ENCODE results near the gene GAL. TPM values are rescaled to one million over a fixed set of nuclear protein-coding genes. Genes with fewer than 3 reads are reported as not detected.

Gene GAL
- polyA plus RNA-seq, 2 donors: 0.12 to 0.46 TPM

DNA sequence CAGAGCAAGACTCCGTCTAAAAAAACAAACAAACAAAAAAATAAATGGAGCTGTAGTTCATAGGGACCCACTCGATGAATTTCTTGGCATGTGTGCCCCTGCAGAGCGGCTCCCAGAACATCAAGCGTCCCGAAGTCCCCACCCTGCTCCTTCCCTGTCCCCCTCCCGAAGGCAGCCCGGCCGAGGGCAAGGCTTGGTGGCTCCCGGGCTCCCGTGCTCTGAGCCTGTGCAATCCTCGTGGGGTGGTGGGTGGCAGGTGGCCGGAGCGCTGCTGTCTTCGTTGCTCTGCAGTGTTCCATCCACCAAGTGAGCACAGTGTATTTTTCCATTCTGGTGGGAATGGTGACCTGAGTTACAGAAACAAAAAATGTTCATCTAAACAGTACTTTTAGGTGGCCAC is 33.5 kb upstream of the GAL start:
- WGBS, 2 donors: 87 to 90% methylated on average over 14 of the region's 14 CpGs
- Histone ChIP-seq H3K9me3 (ENCODE audit: control insufficient read depth in 2 of 2, insufficient read depth in 1 of 2, low read depth in 1 of 2, low read length in 1 of 2) (peaks cover 5 to 11% of the 10 kb centered on the region in 2 donors), H3K4me1 (ENCODE audit: control insufficient read depth in 2 of 2, insufficient read depth in 2 of 2, low read length in 1 of 2) (no peaks in the 10 kb centered on the region), H3K27ac (ENCODE audit: low read depth in 2 of 2, low read length in 1 of 2) (no peak overlapping the region), H3K36me3 (ENCODE audit: control insufficient read depth in 2 of 2, insufficient read depth in 2 of 2, low read length in 1 of 2) (no peaks in the 10 kb centered on the region), H3K27me3 (ENCODE audit: control insufficient read depth in 1 of 2, insufficient read depth in 2 of 2, low read length in 2 of 2) (peaks cover 0 to 3% of the 10 kb centered on the region in 2 donors), H3K4me3 (ENCODE audit: low read depth in 1 of 2, low read length in 2 of 2) (no peak overlapping the region)

DNA sequence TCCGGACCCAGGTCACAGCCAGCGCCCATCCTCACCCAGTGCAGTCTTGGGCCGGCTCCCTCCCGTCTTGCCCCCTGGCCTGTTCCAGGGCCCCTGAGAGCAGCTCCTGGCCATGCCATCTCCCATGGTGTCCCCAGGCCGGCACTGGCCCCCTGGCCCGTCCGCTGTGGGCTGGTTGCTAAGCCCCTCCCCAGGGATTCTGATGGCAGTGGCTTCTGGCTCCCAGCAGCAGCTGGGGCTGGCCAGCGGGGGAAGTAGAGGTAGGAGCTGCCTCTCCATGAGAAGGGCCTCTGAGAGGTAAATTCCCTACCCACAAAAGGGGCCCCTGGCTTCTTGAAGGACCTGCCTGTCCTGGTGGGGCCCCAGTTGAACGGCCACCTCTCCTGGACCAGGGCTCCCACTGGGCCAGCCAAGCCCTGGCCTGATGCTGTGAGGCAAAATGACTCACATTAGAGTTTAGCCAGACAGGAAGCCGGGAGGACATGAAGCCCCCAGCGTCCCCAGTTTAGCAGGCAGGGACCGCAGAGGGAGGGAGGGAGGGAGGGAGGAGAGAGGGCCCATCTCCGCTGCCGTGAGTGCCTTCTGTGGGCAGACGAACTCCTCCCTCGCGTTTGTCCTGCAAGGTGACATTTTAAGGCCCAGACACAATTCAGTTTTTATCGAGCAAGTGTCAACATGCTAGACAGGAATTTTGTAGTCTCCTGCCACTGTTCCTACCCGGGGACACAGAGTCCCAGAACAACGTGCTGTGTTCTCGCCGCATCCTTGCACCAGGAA is 32.9 kb upstream of the GAL start:
- H3K4me3 ChIP-seq (ENCODE audit: low read depth in 1 of 2, low read length in 2 of 2): no peak overlapping the region
- H3K36me3 ChIP-seq (ENCODE audit: control insufficient read depth in 2 of 2, insufficient read depth in 2 of 2, low read length in 1 of 2): no peaks in the 10 kb centered on the region
- H3K27ac ChIP-seq (ENCODE audit: low read depth in 2 of 2, low read length in 1 of 2): no peak overlapping the region
- 51 to 55% methylated on average over 19 to 22 of the region's 22 CpGs for WGBS, 2 donors
- no peaks in the 10 kb centered on the region for H3K4me1 ChIP-seq (ENCODE audit: control insufficient read depth in 2 of 2, insufficient read depth in 2 of 2, low read length in 1 of 2)
- peaks cover 0 to 3% of the 10 kb centered on the region in 2 donors for H3K27me3 ChIP-seq (ENCODE audit: control insufficient read depth in 1 of 2, insufficient read depth in 2 of 2, low read length in 2 of 2)
- peaks cover 5 to 11% of the 10 kb centered on the region in 2 donors for H3K9me3 ChIP-seq (ENCODE audit: control insufficient read depth in 2 of 2, insufficient read depth in 1 of 2, low read depth in 1 of 2, low read length in 1 of 2)

DNA sequence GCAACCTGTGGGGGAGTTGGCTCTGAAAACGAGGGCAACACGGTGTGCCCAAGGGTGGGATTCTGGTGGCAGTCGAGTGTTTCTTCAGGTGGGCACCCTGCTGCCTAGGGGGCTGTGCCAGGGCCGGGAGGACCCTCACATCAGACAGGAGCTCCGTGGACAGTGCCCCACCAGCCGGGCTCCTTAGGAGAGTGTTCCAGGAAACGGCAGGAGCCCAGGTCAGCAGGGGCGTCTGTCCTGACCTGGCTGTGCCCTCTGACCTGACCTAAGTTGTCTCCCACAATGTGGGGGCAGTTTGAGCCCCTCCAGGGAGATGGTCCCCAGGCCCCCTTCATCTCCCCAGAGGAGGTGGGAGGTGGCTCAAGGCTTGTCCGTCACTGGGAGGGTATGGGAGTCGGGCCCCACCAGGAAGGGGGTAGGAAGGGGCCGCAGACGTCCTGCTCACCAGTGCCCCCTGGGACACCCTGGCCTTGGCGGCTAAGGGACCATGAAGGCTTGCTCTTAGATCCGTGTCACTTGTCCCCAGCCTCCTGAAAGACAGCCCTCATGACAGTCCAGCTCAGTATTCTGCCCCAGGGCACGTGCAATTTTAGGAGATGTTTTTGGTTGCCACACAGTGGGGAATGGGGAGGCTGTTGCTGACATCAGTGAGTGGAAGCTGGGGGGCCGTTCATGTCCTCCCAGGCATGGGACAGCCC is 32.2 kb upstream of the GAL start:
- 62 to 64% methylated on average over 16 of the region's 16 CpGs for WGBS, 2 donors
- Histone ChIP-seq H3K27ac (ENCODE audit: low read depth in 2 of 2, low read length in 1 of 2) (no peak overlapping the region), H3K9me3 (ENCODE audit: control insufficient read depth in 2 of 2, insufficient read depth in 1 of 2, low read depth in 1 of 2, low read length in 1 of 2) (peaks cover 3 to 8% of the 10 kb centered on the region in 2 donors), H3K4me1 (ENCODE audit: control insufficient read depth in 2 of 2, insufficient read depth in 2 of 2, low read length in 1 of 2) (no peaks in the 10 kb centered on the region), H3K27me3 (ENCODE audit: control insufficient read depth in 1 of 2, insufficient read depth in 2 of 2, low read length in 2 of 2) (peaks cover 0 to 3% of the 10 kb centered on the region in 2 donors), H3K4me3 (ENCODE audit: low read depth in 1 of 2, low read length in 2 of 2) (no peak overlapping the region), H3K36me3 (ENCODE audit: control insufficient read depth in 2 of 2, insufficient read depth in 2 of 2, low read length in 1 of 2) (no peaks in the 10 kb centered on the region)

DNA sequence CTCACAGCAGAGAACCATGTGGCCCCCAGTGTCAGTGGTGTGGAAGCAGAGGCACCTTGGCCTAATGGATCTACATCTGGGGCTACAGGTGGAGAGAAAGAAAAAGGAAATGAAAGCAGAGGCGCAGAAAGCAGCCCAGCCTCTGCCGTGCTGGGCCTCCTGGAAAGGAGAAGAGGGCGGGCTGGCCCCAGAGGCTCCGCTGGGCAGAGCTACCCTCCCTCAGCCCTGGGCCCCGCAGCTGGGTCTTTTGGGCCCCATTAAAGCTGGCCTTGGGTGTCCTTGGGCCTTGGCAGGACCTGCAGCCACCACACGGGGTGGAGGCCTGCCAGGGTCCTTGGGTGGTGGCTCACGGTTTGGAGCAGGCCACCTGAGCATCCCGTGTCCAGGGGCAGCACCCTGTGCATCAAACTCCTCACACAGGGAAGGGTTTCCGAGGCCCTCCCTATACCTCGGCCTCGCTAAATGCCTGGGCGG is 31.6 kb upstream of the GAL start:
- no peaks in the 10 kb centered on the region for H3K36me3 ChIP-seq (ENCODE audit: control insufficient read depth in 2 of 2, insufficient read depth in 2 of 2, low read length in 1 of 2)
- peaks cover under 1 to 2% of the 10 kb centered on the region in 2 donors for H3K9me3 ChIP-seq (ENCODE audit: control insufficient read depth in 2 of 2, insufficient read depth in 1 of 2, low read depth in 1 of 2, low read length in 1 of 2)
- H3K4me3 ChIP-seq (ENCODE audit: low read depth in 1 of 2, low read length in 2 of 2): no peak overlapping the region
- H3K4me1 ChIP-seq (ENCODE audit: control insufficient read depth in 2 of 2, insufficient read depth in 2 of 2, low read length in 1 of 2): no peaks in the 10 kb centered on the region
- 81 to 84% methylated on average over 11 to 12 of the region's 12 CpGs for WGBS, 2 donors
- no peak overlapping the region for H3K27ac ChIP-seq (ENCODE audit: low read depth in 2 of 2, low read length in 1 of 2)
- H3K27me3 ChIP-seq (ENCODE audit: control insufficient read depth in 1 of 2, insufficient read depth in 2 of 2, low read length in 2 of 2): peaks cover 0 to 3% of the 10 kb centered on the region in 2 donors

DNA sequence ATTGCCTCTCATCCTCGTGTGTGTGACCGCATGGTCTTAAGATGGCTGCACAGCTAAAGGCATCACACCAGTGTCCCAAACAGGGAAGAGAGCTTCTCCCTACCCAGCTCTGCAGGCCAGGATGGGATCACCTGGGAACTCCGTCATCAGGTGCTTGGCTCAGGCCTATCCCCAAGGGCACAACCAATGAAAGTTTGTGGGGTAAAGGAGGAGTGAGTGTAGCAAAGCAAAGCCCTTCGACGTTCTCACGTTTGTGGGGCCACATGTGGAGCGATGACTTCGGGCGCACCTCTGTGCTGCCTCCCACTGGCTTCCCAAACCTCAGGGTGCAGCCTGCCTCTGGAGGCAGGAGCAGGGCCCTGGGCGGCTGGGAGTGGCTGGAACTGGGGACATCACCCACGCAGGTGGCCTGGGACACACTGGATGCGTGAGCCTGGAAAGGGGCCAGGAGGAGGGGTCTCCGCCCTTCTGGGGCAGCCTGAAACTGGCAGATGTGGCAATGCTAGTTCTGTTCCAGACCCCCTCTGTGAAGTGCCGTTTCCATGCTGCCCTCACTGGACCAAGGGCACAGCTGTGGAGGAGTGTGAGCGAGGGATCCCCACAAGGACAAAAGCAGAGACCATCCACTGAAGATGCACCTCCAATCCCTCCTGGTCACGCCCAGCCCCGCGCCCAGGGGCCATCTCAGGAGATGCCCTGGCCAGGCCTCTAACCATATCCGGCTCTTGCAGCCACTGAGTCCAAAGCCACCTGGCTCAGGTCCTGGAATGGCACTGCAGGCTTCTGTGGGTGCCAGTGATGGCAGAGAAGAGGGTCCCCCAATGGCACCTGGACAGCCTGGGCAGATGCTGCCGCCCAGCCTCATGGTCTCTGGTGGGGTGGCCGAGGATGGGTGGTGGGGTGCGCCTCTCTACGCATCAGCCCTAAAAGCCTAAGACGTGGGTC is 30.6 kb upstream of the GAL start:
- Histone ChIP-seq H3K4me3 (ENCODE audit: low read depth in 1 of 2, low read length in 2 of 2) (no peak overlapping the region), H3K4me1 (ENCODE audit: control insufficient read depth in 2 of 2, insufficient read depth in 2 of 2, low read length in 1 of 2) (no peaks in the 10 kb centered on the region), H3K27me3 (ENCODE audit: control insufficient read depth in 1 of 2, insufficient read depth in 2 of 2, low read length in 2 of 2) (peaks cover 0 to 3% of the 10 kb centered on the region in 2 donors), H3K36me3 (ENCODE audit: control insufficient read depth in 2 of 2, insufficient read depth in 2 of 2, low read length in 1 of 2) (no peaks in the 10 kb centered on the region), H3K27ac (ENCODE audit: low read depth in 2 of 2, low read length in 1 of 2) (no peak overlapping the region), H3K9me3 (ENCODE audit: control insufficient read depth in 2 of 2, insufficient read depth in 1 of 2, low read depth in 1 of 2, low read length in 1 of 2) (peaks cover 0 to 2% of the 10 kb centered on the region in 2 donors)
- WGBS, 2 donors: 76 to 80% methylated on average over 24 of the region's 24 CpGs

DNA sequence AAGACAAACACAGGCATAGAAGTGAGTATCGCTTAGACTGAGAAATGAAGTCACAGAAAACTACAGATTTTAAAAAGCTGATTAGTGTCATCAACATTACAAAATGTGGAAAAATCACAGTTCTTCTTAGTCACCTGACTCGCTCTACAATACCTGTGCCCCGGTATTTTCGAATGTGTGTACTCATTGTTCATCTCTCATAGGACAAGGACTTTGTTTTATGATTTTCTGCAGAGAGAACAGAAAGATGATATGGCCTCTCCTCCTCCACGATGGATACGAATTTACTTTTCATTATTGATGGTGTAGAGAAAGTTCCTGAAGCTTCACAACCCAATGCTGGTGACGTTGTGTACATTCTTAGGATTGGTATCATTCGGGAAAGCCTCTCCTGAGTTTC is 29.4 kb upstream of the GAL start:
- 91 to 94% methylated on average over 8 of the region's 8 CpGs for WGBS, 2 donors
- H3K4me1 ChIP-seq (ENCODE audit: control insufficient read depth in 2 of 2, insufficient read depth in 2 of 2, low read length in 1 of 2): no peaks in the 10 kb centered on the region
- peaks cover 0 to 2% of the 10 kb centered on the region in 2 donors for H3K9me3 ChIP-seq (ENCODE audit: control insufficient read depth in 2 of 2, insufficient read depth in 1 of 2, low read depth in 1 of 2, low read length in 1 of 2)
- H3K36me3 ChIP-seq (ENCODE audit: control insufficient read depth in 2 of 2, insufficient read depth in 2 of 2, low read length in 1 of 2): no peaks in the 10 kb centered on the region
- no peak overlapping the region for H3K4me3 ChIP-seq (ENCODE audit: low read depth in 1 of 2, low read length in 2 of 2)
- H3K27me3 ChIP-seq (ENCODE audit: control insufficient read depth in 1 of 2, insufficient read depth in 2 of 2, low read length in 2 of 2): peaks cover 0 to 3% of the 10 kb centered on the region in 2 donors
- no peak overlapping the region for H3K27ac ChIP-seq (ENCODE audit: low read depth in 2 of 2, low read length in 1 of 2)

DNA sequence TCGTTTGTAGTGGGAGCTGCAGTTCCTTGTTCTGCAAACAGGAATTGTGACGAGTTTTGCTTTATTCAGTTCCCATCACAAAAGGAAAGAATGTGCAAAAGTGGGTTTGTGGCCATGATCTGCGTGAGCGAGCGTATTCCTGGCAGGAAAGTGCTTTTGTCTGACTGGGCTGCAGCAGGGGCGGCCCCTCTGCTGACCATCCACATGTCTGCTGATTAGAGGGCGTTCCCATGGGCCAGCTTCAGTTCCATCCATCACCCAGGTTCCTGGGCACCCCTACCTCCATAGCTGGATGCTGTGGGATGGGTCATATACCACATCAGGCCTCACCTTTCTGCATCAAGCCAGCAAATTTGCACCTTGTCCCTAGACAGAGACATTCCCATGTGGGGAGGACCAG is 28.9 kb upstream of the GAL start:
- WGBS, 2 donors: 70 to 75% methylated on average over 7 of the region's 7 CpGs
- peaks cover 0 to 3% of the 10 kb centered on the region in 2 donors for H3K27me3 ChIP-seq (ENCODE audit: control insufficient read depth in 1 of 2, insufficient read depth in 2 of 2, low read length in 2 of 2)
- no peaks in the 10 kb centered on the region for H3K4me1 ChIP-seq (ENCODE audit: control insufficient read depth in 2 of 2, insufficient read depth in 2 of 2, low read length in 1 of 2)
- peaks cover 0 to 2% of the 10 kb centered on the region in 2 donors for H3K9me3 ChIP-seq (ENCODE audit: control insufficient read depth in 2 of 2, insufficient read depth in 1 of 2, low read depth in 1 of 2, low read length in 1 of 2)
- no peak overlapping the region for H3K4me3 ChIP-seq (ENCODE audit: low read depth in 1 of 2, low read length in 2 of 2)
- H3K27ac ChIP-seq (ENCODE audit: low read depth in 2 of 2, low read length in 1 of 2): no peak overlapping the region
- H3K36me3 ChIP-seq (ENCODE audit: control insufficient read depth in 2 of 2, insufficient read depth in 2 of 2, low read length in 1 of 2): no peaks in the 10 kb centered on the region

DNA sequence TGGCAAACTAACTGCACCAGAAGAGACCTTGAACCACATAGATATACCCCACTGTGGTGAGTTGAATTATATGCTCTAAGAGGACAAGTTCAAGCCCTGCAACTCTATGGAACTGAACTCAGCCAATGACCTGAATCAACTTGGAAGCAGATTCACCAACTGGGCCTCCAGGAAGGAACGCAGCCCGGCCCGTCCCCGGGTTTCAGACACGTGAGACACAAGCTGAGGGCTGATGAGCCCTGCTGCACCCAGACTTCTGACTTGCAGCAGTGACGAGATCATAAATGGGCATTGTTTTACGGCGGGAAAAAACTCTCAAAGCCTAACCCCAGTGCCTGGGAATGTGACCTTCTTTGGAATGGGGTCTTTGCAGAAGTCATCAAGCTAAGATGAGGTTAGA is 28.5 kb upstream of the GAL start:
- Histone ChIP-seq H3K27me3 (ENCODE audit: control insufficient read depth in 1 of 2, insufficient read depth in 2 of 2, low read length in 2 of 2) (peaks cover 0 to 2% of the 10 kb centered on the region in 2 donors), H3K4me3 (ENCODE audit: low read depth in 1 of 2, low read length in 2 of 2) (no peak overlapping the region), H3K27ac (ENCODE audit: low read depth in 2 of 2, low read length in 1 of 2) (no peak overlapping the region), H3K36me3 (ENCODE audit: control insufficient read depth in 2 of 2, insufficient read depth in 2 of 2, low read length in 1 of 2) (no peaks in the 10 kb centered on the region), H3K4me1 (ENCODE audit: control insufficient read depth in 2 of 2, insufficient read depth in 2 of 2, low read length in 1 of 2) (no peaks in the 10 kb centered on the region), H3K9me3 (ENCODE audit: control insufficient read depth in 2 of 2, insufficient read depth in 1 of 2, low read depth in 1 of 2, low read length in 1 of 2) (peaks cover 0 to 2% of the 10 kb centered on the region in 2 donors)
- 85 to 91% methylated on average over 8 of the region's 8 CpGs for WGBS, 2 donors

Data from esophagus (tissue), 2 donors.